HepG2 (cell line): Measurements from ENCODE around the gene INO80B. TPM values are rescaled to one million over a fixed set of nuclear protein-coding genes. Genes with fewer than 3 reads are reported as not detected.
A peak's percentile ranks its signal among the peaks of the same experiment; 100 is the strongest.

ENCODE experiments used
- DMAP1 ChIP-seq: IDR thresholded peaks from 2 replicates; pipeline ENCODE4 v1.6.1; 2016
- DRAP1 ChIP-seq: IDR thresholded peaks from 2 replicates; pipeline ENCODE4 v1.6.1; 2016; ENCODE audit warnings: missing genetic modification reagents, missing compliant biosample characterization
- ETS1 ChIP-seq: sonication (generic); formaldehyde crosslinking; IDR thresholded peaks from 2 replicates; pipeline ENCODE4 v1.4.0; 2020; ENCODE audit warnings: missing genetic modification reagents
- FOXO4 ChIP-seq: sonication (generic); formaldehyde crosslinking; conservative IDR thresholded peaks from 2 replicates; pipeline ENCODE4 v1.8.1; 2023; ENCODE audit warnings: missing genetic modification reagents
- KLF15 ChIP-seq: sonication (generic); formaldehyde crosslinking; IDR thresholded peaks from 2 replicates; pipeline ENCODE4 v1.8.1; 2023; ENCODE audit warnings: borderline replicate concordance, mild to moderate bottlenecking, inconsistent platforms, missing genetic modification reagents, mixed read lengths
- PCBP2 ChIP-seq: fragments of 200-400 bp; formaldehyde crosslinking; optimal IDR thresholded peaks from 2 replicates; pipeline ENCODE3; 2018; ENCODE audit warnings: low read length, low read depth; ENCODE audit not compliant: poor library complexity, severe bottlenecking
- PRPF4 ChIP-seq: fragments of 200-400 bp; formaldehyde crosslinking; IDR thresholded peaks from 2 replicates; pipeline ENCODE4 v1.6.1; 2016; ENCODE audit warnings: low read length, low read depth; ENCODE audit not compliant: poor library complexity, severe bottlenecking
- RBM22 ChIP-seq: fragments of 200-400 bp; formaldehyde crosslinking; optimal IDR thresholded peaks from 2 replicates; pipeline ENCODE3; 2017; ENCODE audit warnings: mild to moderate bottlenecking, low read length, moderate library complexity
- RXRB ChIP-seq: IDR thresholded peaks from 2 replicates; pipeline ENCODE4 v1.6.1; 2016; ENCODE audit warnings: borderline replicate concordance, missing genetic modification reagents, missing compliant biosample characterization
- ZFAT ChIP-seq: sonication (generic); formaldehyde crosslinking; conservative IDR thresholded peaks from 2 replicates; pipeline ENCODE4 v1.8.1; 2023; ENCODE audit warnings: missing genetic modification reagents, inconsistent platforms
- ZFP62 ChIP-seq: sonication (generic); formaldehyde crosslinking; IDR thresholded peaks from 2 replicates; pipeline ENCODE4 v1.4.0; 2020; ENCODE audit warnings: missing genetic modification reagents
- ZNF34 ChIP-seq: sonication (generic); formaldehyde crosslinking; IDR thresholded peaks from 2 replicates; pipeline ENCODE4 v1.4.0; 2020; ENCODE audit warnings: mild to moderate bottlenecking, missing genetic modification reagents, borderline replicate concordance
- ZNF75D ChIP-seq: sonication (generic); formaldehyde crosslinking; IDR thresholded peaks from 2 replicates; pipeline ENCODE4 v1.8.1; 2023; ENCODE audit warnings: missing genetic modification reagents, mild to moderate bottlenecking, borderline replicate concordance
- polyA plus RNA-seq, 8 experiments: library from polyadenylated mRNA; depleted of rRNA in 3 of 8; stranded (reverse) in 7 of 8; unstranded in 1 of 8; fragments of >200 nt; fragmentation: Illumina TruSeq in 4 of 8; extraction: Trizol in 4 of 8; gene quantifications; 2 replicates each; pipeline versions ENCODE4 v1.2.1 to v1.2.3, GENCODE V29; 2011 to 2016; ENCODE audit warnings: low read depth in 4 of 8, missing spikeins in 1 of 8, mixed read lengths in 1 of 8; ENCODE audit not compliant: insufficient read depth in 1 of 8
- total RNA-seq, 5 experiments: library from RNA; depleted of rRNA; stranded (reverse); fragments of >200 nt; fragmentation: Illumina TruSeq; extraction: Trizol; gene quantifications; 2 replicates each; pipeline ENCODE4 v1.2.3, GENCODE V29; 2016; ENCODE audit warnings: low read depth in 1 of 5
- TF ChIP-seq, protein P1 (sequence below): sonication (generic); formaldehyde crosslinking; IDR thresholded peaks from 2 replicates; pipeline ENCODE4 v1.4.0; 2020; ENCODE audit warnings: missing genetic modification reagents, borderline replicate concordance
- TF ChIP-seq, protein P2 (sequence below), 2 experiments: sonication (generic) in 1 of 2; formaldehyde crosslinking in 1 of 2; IDR thresholded peaks; 2 replicates each; pipeline versions ENCODE4 v1.5.1 to v1.6.1; 2011 to 2020; ENCODE audit warnings: borderline replicate concordance in 1 of 2, low read depth in 1 of 2, low read length in 1 of 2, mild to moderate bottlenecking in 1 of 2, missing genetic modification reagents in 1 of 2, moderate library complexity in 1 of 2

INO80B gene
- total and polyA plus RNA-seq, 2 of the 13 experiments (the other 11 are each of a cell fraction or from before 2014, with no cell fraction given) = 6.2 to 14.5 TPM

- TF ChIP-seq KLF15 (CRISPR knock-in tag) (no peak), PCBP2 (peak; percentile 33), DRAP1 (no peak), DMAP1 (CRISPR knock-in tag) (no peak), ZFAT (CRISPR knock-in tag) (no peak), FOXO4 (CRISPR knock-in tag) (no peak), ZFP62 (CRISPR knock-in tag) (no peak), RBM22 (peak; percentile 15), PRPF4 (no peak), ZNF34 (CRISPR knock-in tag) (no peak), ETS1 (CRISPR knock-in tag) (no peak), RXRB (CRISPR knock-in tag) (no peak), ZNF75D (CRISPR knock-in tag) (no peak)
- TF ChIP-seq, protein P1, sequence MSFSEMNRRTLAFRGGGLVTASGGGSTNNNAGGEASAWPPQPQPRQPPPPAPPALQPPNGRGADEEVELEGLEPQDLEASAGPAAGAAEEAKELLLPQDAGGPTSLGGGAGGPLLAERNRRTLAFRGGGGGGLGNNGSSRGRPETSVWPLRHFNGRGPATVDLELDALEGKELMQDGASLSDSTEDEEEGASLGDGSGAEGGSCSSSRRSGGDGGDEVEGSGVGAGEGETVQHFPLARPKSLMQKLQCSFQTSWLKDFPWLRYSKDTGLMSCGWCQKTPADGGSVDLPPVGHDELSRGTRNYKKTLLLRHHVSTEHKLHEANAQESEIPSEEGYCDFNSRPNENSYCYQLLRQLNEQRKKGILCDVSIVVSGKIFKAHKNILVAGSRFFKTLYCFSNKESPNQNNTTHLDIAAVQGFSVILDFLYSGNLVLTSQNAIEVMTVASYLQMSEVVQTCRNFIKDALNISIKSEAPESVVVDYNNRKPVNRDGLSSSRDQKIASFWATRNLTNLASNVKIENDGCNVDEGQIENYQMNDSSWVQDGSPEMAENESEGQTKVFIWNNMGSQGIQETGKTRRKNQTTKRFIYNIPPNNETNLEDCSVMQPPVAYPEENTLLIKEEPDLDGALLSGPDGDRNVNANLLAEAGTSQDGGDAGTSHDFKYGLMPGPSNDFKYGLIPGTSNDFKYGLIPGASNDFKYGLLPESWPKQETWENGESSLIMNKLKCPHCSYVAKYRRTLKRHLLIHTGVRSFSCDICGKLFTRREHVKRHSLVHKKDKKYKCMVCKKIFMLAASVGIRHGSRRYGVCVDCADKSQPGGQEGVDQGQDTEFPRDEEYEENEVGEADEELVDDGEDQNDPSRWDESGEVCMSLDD (CRISPR knock-in tag) = no peak
- TF ChIP-seq, protein P2, sequence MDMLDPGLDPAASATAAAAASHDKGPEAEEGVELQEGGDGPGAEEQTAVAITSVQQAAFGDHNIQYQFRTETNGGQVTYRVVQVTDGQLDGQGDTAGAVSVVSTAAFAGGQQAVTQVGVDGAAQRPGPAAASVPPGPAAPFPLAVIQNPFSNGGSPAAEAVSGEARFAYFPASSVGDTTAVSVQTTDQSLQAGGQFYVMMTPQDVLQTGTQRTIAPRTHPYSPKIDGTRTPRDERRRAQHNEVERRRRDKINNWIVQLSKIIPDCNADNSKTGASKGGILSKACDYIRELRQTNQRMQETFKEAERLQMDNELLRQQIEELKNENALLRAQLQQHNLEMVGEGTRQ (IDR thresholded peaks at IDR 0.05; ENCODE audit: low read depth, low read length) = no peak
- TF ChIP-seq, protein P2 (CRISPR knock-in tag; IDR thresholded peaks at IDR 0.05; ENCODE audit: borderline replicate concordance) = no peak
Observed at GRCh38 chr2:74428675-74429074, 26.2 kb upstream of the INO80B start (continued).
